Measurements from ENCODE around the gene ELFN2. TPM values are rescaled to one million over a fixed set of nuclear protein-coding genes. Genes with fewer than 3 reads are reported as not detected.

The ELFN2 gene
- total RNA-seq, 4 donors from 2014 or later = under 0.01 to 0.19 (median 0.16) TPM; not detected in 1

- no peak for TF ChIP-seq POLR2A (IDR thresholded peaks at IDR 0.05)
- 64 to 86% methylated on average over 2 to 3 of the region's 3 CpGs for WGBS, 2 donors (ENCODE audit: low coverage in 1 of 2)
- Histone ChIP-seq H3K4me1 (no peaks in the 10 kb centered on the region), H3K9me3 (no peaks in the 10 kb centered on the region), H3K27ac (no peak overlapping the region), H3K4me3 (no peak overlapping the region), H3K36me3 (no peaks in the 10 kb centered on the region), H3K27me3 (peaks cover 98% of the 10 kb centered on the region)
- ATAC-seq = no peak
Measured at GRCh38 chr22:37460684-37461083, 33.4 kb upstream of the ELFN2 start.

GRCh38 chr22:37459206-37459605 is 31.9 kb upstream of the ELFN2 start:
- no peaks in the 10 kb centered on the region for H3K36me3 ChIP-seq
- H3K9me3 ChIP-seq = no peaks in the 10 kb centered on the region
- H3K27me3 ChIP-seq = peaks cover 99% of the 10 kb centered on the region
- H3K4me1 ChIP-seq = no peaks in the 10 kb centered on the region
- WGBS, 2 donors (ENCODE audit: low coverage in 1 of 2) = 53 to 56% methylated on average over 6 to 9 of the region's 9 CpGs
- H3K4me3 ChIP-seq = no peak overlapping the region
- TF ChIP-seq CTCF (IDR thresholded peaks at IDR 0.05) (no peak), POLR2A (IDR thresholded peaks at IDR 0.05) (no peak), EP300 (IDR thresholded peaks at IDR 0.05) (no peak), POLR2AphosphoS5 (IDR thresholded peaks at IDR 0.05) (no peak)
- ATAC-seq = no peak
- H3K27ac ChIP-seq = no peak overlapping the region

- 0 to 24% methylated on average over 1 to 4 of the region's 4 CpGs for WGBS, 2 donors (ENCODE audit: low coverage in 1 of 2)
- ATAC-seq = no peak
- peaks cover 97% of the 10 kb centered on the region for H3K27me3 ChIP-seq
Measured at GRCh38 chr22:37457093-37457893, 30.0 kb upstream of the ELFN2 start.

GRCh38 chr22:37456346-37456745 is 29.1 kb upstream of the ELFN2 start:
- H3K27me3 ChIP-seq = peaks cover 97% of the 10 kb centered on the region
- H3K4me1 ChIP-seq = no peaks in the 10 kb centered on the region
- H3K9me3 ChIP-seq = peaks cover 0 to 8% (median 0%) of the 10 kb centered on the region in 3 donors
- 56 to 60% methylated on average over 3 to 10 of the region's 17 CpGs for WGBS, 2 donors (ENCODE audit: low coverage in 1 of 2)
- no peak overlapping the region for H3K27ac ChIP-seq
- no peak for ATAC-seq
- no peak overlapping the region for H3K4me3 ChIP-seq
- H3K36me3 ChIP-seq = no peaks in the 10 kb centered on the region
- no peak for TF ChIP-seq POLR2A (IDR thresholded peaks at IDR 0.05)
- no peak for TF ChIP-seq POLR2AphosphoS5 (IDR thresholded peaks at IDR 0.05)

More at GRCh38 chr22:37457093-37457893, 30.0 kb upstream of the ELFN2 start:
- no peaks in the 10 kb centered on the region for H3K9me3 ChIP-seq
- no peaks in the 10 kb centered on the region for H3K36me3 ChIP-seq
- TF ChIP-seq CTCF (IDR thresholded peaks at IDR 0.05) (peak in 3 of 4 experiments; percentile 52 to 79 (median 76)), EP300 (IDR thresholded peaks at IDR 0.05) (no peak), POLR2AphosphoS5 (IDR thresholded peaks at IDR 0.05) (no peak), POLR2A (IDR thresholded peaks at IDR 0.05) (no peak)
- H3K27ac ChIP-seq = no peak overlapping the region
- H3K4me3 ChIP-seq = no peak overlapping the region
- no peaks in the 10 kb centered on the region for H3K4me1 ChIP-seq

GRCh38 chr22:37455896-37456295 is 28.6 kb upstream of the ELFN2 start:
- TF ChIP-seq POLR2AphosphoS5 (IDR thresholded peaks at IDR 0.05) = no peak
- no peaks in the 10 kb centered on the region for H3K36me3 ChIP-seq
- no peak overlapping the region for H3K4me3 ChIP-seq
- no peaks in the 10 kb centered on the region for H3K4me1 ChIP-seq
- H3K9me3 ChIP-seq = peaks cover 0 to 12% (median 0%) of the 10 kb centered on the region in 3 donors
- H3K27me3 ChIP-seq = peaks cover 98% of the 10 kb centered on the region
- WGBS, 2 donors (ENCODE audit: low coverage in 1 of 2) = 55 to 60% methylated on average over 4 of the region's 14 CpGs
- H3K27ac ChIP-seq = no peak overlapping the region
- no peak for ATAC-seq

GRCh38 chr22:37454857-37455686 is 27.8 kb upstream of the ELFN2 start:
- no peak for ATAC-seq
- TF ChIP-seq POLR2A (IDR thresholded peaks at IDR 0.05) = no peak
- no peak for TF ChIP-seq CTCF (IDR thresholded peaks at IDR 0.05)
- no peak for TF ChIP-seq POLR2AphosphoS5 (IDR thresholded peaks at IDR 0.05)
- no peak for TF ChIP-seq EP300 (IDR thresholded peaks at IDR 0.05)
- Histone ChIP-seq H3K9me3 (peaks cover 0 to 18% (median 0%) of the 10 kb centered on the region in 3 donors), H3K27me3 (peaks cover 98% of the 10 kb centered on the region), H3K4me3 (no peak overlapping the region), H3K4me1 (no peaks in the 10 kb centered on the region), H3K27ac (no peak overlapping the region), H3K36me3 (no peaks in the 10 kb centered on the region)
- WGBS, 2 donors (ENCODE audit: low coverage in 1 of 2) = 37 to 52% methylated on average over 14 of the region's 21 CpGs
